GM23338 (cell line): ENCODE measurements around the gene STT3B. TPM values are rescaled to one million over a fixed set of nuclear protein-coding genes. Genes with fewer than 3 reads are reported as not detected.

Experiments
- ATAC-seq: fragments of 200-7000 bp; cut with Tn5 transposase; 3 replicates; pipeline ENCODE4 v1.9.1; 2020
- DNase-seq: peaks from one replicate; pipeline ENCODE4 v3.0.0-alpha.2; 2015; ENCODE audit warnings: low spot score
- H2AFZ ChIP-seq: fragments of 200-600 bp; sonication (generic); 2 replicates; pipeline ENCODE4 v1.8.0; 2016; ENCODE audit warnings: antibody characterized with exemption, mild to moderate bottlenecking, moderate library complexity
- H3F3A ChIP-seq: fragments of 200-600 bp; sonication (generic); replicated peaks from 2 replicates; pipeline ENCODE4 v1.8.0; 2017; ENCODE audit warnings: antibody characterized with exemption, mixed run types, low read depth
- H3K27ac ChIP-seq: fragments of 200-600 bp; sonication (generic); 2 replicates; pipeline ENCODE4 v1.6.1; 2016; ENCODE audit warnings: low read depth
- H3K27me3 ChIP-seq: fragments of 200-600 bp; sonication (generic); 2 replicates; pipeline ENCODE4 v1.8.0; 2016; ENCODE audit warnings: mild to moderate bottlenecking, mixed run types, moderate library complexity; ENCODE audit not compliant: insufficient read depth
- H3K36me3 ChIP-seq: fragments of 200-600 bp; sonication (generic); 2 replicates; pipeline ENCODE4 v1.8.0; 2016; ENCODE audit warnings: mild to moderate bottlenecking; ENCODE audit not compliant: insufficient read depth
- H3K4me1 ChIP-seq: fragments of 200-600 bp; sonication (generic); 2 replicates; pipeline ENCODE4 v1.8.0; 2016; ENCODE audit warnings: mild to moderate bottlenecking, moderate library complexity; ENCODE audit not compliant: insufficient read depth
- H3K4me2 ChIP-seq: fragments of 200-600 bp; sonication (generic); 2 replicates; pipeline ENCODE4 v1.7.1; 2017; ENCODE audit warnings: mixed run types
- H3K4me3 ChIP-seq: fragments of 200-600 bp; sonication (generic); 2 replicates; pipeline ENCODE4 v1.6.1; 2016; ENCODE audit warnings: mixed run types
- H3K79me2 ChIP-seq: fragments of 200-600 bp; sonication (generic); replicated peaks from 2 replicates; pipeline ENCODE4 v1.8.0; 2017; ENCODE audit warnings: mild to moderate bottlenecking; ENCODE audit not compliant: insufficient read depth
- H3K9me2 ChIP-seq: fragments of 200-600 bp; sonication (generic); 2 replicates; pipeline ENCODE4 v1.8.0; 2017; ENCODE audit not compliant: insufficient read depth
- H4K20me1 ChIP-seq: fragments of 200-600 bp; sonication (generic); replicated peaks from 2 replicates; pipeline ENCODE4 v1.8.0; 2017; ENCODE audit warnings: mild to moderate bottlenecking; ENCODE audit not compliant: insufficient read depth
- H3K27ac Mint-ChIP-seq: 2 replicates; pipeline ENCODE4 v1.8.0; 2020; ENCODE audit warnings: inconsistent platforms, mild to moderate bottlenecking, moderate library complexity, mixed read lengths
- H3K27me3 Mint-ChIP-seq: 3 replicates; pipeline ENCODE4 v1.8.0; 2022; ENCODE audit warnings: low read depth, mild to moderate bottlenecking, moderate library complexity, mixed read lengths, inconsistent platforms; ENCODE audit not compliant: insufficient read depth, poor library complexity
- H3K36me3 Mint-ChIP-seq: 3 replicates; pipeline ENCODE4 v1.8.0; 2021; ENCODE audit warnings: low read depth, mild to moderate bottlenecking, inconsistent platforms, moderate library complexity, mixed read lengths
- H3K4me1 Mint-ChIP-seq: 3 replicates; pipeline ENCODE4 v1.8.0; 2020; ENCODE audit warnings: mild to moderate bottlenecking, inconsistent platforms, mixed read lengths
- H3K4me3 Mint-ChIP-seq: 3 replicates; pipeline ENCODE4 v1.8.0; 2021; ENCODE audit warnings: moderate library complexity, mild to moderate bottlenecking, inconsistent platforms, mixed read lengths
- H3K9me3 Mint-ChIP-seq: 3 replicates; pipeline ENCODE4 v1.8.0; 2020; ENCODE audit warnings: moderate library complexity, mild to moderate bottlenecking, inconsistent platforms, mixed read lengths
- CREB1 ChIP-seq: fragments of 250-450 bp; sonication (Bioruptor Pico); IDR thresholded peaks from 2 replicates; pipeline ENCODE4 v1.5.0; 2020; ENCODE audit warnings: low read depth, mild to moderate bottlenecking, moderate library complexity
- EZH2 ChIP-seq: fragments of 200-600 bp; sonication (generic); IDR thresholded peaks from one replicate; pipeline ENCODE4 v1.8.0; 2017; ENCODE audit warnings: antibody characterized with exemption, mild to moderate bottlenecking, low read depth; ENCODE audit not compliant: unreplicated experiment
- EZH2phosphoT487 ChIP-seq: fragments of 200-600 bp; sonication (generic); IDR thresholded peaks from one replicate; pipeline ENCODE4 v1.8.1; 2018; ENCODE audit warnings: antibody characterized with exemption; ENCODE audit not compliant: unreplicated experiment
- NANOG ChIP-seq: IDR thresholded peaks from 2 replicates; pipeline ENCODE4 v1.6.1; 2016; ENCODE audit warnings: antibody characterized with exemption, borderline replicate concordance
- POLR2AphosphoS5 ChIP-seq: IDR thresholded peaks from 2 replicates; pipeline ENCODE4 v1.6.1; 2016; ENCODE audit warnings: antibody characterized with exemption, low read depth
- STAT1 ChIP-seq: IDR thresholded peaks from one replicate; pipeline ENCODE4 v1.6.1; 2016; ENCODE audit warnings: antibody characterized with exemption; ENCODE audit not compliant: unreplicated experiment
- ZNF114 ChIP-seq: fragments of 250-450 bp; sonication (Bioruptor Pico); IDR thresholded peaks from 2 replicates; pipeline ENCODE4 v1.5.0; 2020; ENCODE audit warnings: mild to moderate bottlenecking, moderate library complexity
- polyA plus RNA-seq: library from polyadenylated mRNA; unstranded; fragments of >200 nt; fragmentation: Nextera tagmentation; extraction: Ambion mirVana; gene quantifications from 2 replicates; pipeline ENCODE4 v1.2.1, GENCODE V29; 2016
- total RNA-seq: library from RNA; depleted of rRNA; stranded (reverse); fragments of >200 nt; shearing (Covaris generic); gene quantifications from 2 replicates; pipeline ENCODE4 v1.2.3, GENCODE V29; 2014
- TF ChIP-seq, protein P1 (sequence below), 2 experiments: fragments of 200-600 bp in 1 of 2; sonication (generic) in 1 of 2; conservative IDR thresholded peaks; 2 replicates each; pipeline versions ENCODE4 v1.5.1 to v1.6.1; 2016 to 2017; ENCODE audit warnings: antibody characterized with exemption in 2 of 2, low read depth in 2 of 2, mild to moderate bottlenecking in 2 of 2, moderate library complexity in 1 of 2
- TF ChIP-seq, protein P2 (sequence below): fragments of 250-450 bp; sonication (Bioruptor Pico); IDR thresholded peaks from 2 replicates; pipeline ENCODE4 v1.5.0; 2020; ENCODE audit warnings: mild to moderate bottlenecking, moderate library complexity
- TF ChIP-seq, protein P3 (sequence below): IDR thresholded peaks from 2 replicates; pipeline ENCODE4 v1.6.1; 2016; ENCODE audit warnings: antibody characterized with exemption

STT3B gene
- total and polyA plus RNA-seq, 2 experiments from 2014 or later: 44.1 to 167 TPM

DNA sequence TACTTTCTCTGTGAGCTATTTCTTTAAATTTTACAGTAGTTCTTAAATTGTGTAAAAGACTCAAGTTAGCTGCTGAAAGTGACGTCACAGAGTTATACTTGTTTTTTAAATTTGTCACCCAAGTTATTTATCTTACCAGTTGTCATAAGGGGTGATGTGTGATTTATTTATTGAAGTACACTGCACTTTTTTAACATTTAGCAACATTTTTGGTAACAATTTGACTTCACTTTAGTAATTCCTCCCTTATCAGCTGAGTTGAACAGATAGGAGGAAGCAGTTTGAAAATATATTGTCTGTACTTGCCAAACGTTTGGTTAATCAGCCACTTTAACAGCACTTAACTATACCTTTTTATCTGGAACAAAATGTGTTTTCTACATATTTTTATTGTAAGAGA, 3.8 kb downstream of the STT3B start (continued):
- TF ChIP-seq POLR2AphosphoS5: no peak
- TF ChIP-seq, protein P1, sequence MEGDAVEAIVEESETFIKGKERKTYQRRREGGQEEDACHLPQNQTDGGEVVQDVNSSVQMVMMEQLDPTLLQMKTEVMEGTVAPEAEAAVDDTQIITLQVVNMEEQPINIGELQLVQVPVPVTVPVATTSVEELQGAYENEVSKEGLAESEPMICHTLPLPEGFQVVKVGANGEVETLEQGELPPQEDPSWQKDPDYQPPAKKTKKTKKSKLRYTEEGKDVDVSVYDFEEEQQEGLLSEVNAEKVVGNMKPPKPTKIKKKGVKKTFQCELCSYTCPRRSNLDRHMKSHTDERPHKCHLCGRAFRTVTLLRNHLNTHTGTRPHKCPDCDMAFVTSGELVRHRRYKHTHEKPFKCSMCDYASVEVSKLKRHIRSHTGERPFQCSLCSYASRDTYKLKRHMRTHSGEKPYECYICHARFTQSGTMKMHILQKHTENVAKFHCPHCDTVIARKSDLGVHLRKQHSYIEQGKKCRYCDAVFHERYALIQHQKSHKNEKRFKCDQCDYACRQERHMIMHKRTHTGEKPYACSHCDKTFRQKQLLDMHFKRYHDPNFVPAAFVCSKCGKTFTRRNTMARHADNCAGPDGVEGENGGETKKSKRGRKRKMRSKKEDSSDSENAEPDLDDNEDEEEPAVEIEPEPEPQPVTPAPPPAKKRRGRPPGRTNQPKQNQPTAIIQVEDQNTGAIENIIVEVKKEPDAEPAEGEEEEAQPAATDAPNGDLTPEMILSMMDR (conservative IDR thresholded peaks at IDR 0.05; ENCODE audit: low read depth in 2 of 2): no peak
- TF ChIP-seq NANOG: no peak
- no peak for TF ChIP-seq ZNF114
- no peak for TF ChIP-seq EZH2phosphoT487

DNA sequence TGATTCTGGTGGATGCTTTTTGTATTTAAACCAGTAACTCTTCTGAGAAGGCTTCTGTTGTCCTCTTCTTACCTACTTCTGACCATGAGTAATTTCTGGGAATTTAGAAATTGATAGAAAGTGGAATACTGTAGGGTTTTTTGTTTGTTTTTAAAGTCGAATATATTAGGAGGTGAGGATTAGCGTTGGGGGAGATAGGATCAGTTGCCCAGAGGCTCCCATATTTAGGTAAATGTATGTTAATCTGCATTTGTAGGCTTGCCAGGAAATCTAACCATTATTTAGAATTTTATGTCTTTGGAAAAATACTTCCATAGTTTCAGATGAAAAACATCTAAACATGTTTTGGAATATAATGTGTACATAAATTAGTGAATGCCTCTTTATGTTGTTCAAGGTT, 6.1 kb downstream of the STT3B start:
- Mint-ChIP-seq H3K4me1 (peaks cover 58% of the 10 kb centered on the region), H3K27ac (peak overlapping the region; percentile 82), H3K36me3 (0 out of 3 replicates have a peak, but pooled peaks cover 5% of the 10 kb centered on the region)
- TF ChIP-seq NANOG (no peak), EZH2 (no peak), ZNF114 (no peak), CREB1 (no peak), STAT1 (no peak)
- TF ChIP-seq, protein P2, sequence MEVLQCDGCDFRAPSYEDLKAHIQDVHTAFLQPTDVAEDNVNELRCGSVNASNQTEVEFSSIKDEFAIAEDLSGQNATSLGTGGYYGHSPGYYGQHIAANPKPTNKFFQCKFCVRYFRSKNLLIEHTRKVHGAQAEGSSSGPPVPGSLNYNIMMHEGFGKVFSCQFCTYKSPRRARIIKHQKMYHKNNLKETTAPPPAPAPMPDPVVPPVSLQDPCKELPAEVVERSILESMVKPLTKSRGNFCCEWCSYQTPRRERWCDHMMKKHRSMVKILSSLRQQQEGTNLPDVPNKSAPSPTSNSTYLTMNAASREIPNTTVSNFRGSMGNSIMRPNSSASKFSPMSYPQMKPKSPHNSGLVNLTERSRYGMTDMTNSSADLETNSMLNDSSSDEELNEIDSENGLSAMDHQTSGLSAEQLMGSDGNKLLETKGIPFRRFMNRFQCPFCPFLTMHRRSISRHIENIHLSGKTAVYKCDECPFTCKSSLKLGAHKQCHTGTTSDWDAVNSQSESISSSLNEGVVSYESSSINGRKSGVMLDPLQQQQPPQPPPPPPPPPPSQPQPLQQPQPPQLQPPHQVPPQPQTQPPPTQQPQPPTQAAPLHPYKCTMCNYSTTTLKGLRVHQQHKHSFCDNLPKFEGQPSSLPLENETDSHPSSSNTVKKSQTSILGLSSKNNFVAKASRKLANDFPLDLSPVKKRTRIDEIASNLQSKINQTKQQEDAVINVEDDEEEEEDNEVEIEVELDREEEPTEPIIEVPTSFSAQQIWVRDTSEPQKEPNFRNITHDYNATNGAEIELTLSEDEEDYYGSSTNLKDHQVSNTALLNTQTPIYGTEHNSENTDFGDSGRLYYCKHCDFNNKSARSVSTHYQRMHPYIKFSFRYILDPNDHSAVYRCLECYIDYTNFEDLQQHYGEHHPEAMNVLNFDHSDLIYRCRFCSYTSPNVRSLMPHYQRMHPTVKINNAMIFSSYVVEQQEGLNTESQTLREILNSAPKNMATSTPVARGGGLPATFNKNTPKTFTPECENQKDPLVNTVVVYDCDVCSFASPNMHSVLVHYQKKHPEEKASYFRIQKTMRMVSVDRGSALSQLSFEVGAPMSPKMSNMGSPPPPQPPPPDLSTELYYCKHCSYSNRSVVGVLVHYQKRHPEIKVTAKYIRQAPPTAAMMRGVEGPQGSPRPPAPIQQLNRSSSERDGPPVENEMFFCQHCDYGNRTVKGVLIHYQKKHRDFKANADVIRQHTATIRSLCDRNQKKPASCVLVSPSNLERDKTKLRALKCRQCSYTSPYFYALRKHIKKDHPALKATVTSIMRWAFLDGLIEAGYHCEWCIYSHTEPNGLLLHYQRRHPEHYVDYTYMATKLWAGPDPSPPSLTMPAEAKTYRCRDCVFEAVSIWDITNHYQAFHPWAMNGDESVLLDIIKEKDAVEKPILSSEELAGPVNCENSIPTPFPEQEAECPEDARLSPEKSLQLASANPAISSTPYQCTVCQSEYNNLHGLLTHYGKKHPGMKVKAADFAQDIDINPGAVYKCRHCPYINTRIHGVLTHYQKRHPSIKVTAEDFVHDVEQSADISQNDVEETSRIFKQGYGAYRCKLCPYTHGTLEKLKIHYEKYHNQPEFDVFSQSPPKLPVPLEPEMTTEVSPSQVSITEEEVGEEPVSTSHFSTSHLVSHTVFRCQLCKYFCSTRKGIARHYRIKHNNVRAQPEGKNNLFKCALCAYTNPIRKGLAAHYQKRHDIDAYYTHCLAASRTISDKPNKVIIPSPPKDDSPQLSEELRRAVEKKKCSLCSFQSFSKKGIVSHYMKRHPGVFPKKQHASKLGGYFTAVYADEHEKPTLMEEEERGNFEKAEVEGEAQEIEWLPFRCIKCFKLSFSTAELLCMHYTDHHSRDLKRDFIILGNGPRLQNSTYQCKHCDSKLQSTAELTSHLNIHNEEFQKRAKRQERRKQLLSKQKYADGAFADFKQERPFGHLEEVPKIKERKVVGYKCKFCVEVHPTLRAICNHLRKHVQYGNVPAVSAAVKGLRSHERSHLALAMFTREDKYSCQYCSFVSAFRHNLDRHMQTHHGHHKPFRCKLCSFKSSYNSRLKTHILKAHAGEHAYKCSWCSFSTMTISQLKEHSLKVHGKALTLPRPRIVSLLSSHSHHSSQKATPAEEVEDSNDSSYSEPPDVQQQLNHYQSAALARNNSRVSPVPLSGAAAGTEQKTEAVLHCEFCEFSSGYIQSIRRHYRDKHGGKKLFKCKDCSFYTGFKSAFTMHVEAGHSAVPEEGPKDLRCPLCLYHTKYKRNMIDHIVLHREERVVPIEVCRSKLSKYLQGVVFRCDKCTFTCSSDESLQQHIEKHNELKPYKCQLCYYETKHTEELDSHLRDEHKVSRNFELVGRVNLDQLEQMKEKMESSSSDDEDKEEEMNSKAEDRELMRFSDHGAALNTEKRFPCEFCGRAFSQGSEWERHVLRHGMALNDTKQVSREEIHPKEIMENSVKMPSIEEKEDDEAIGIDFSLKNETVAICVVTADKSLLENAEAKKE (CRISPR knock-in tag): no peak
- TF ChIP-seq, protein P1 (conservative IDR thresholded peaks at IDR 0.05; ENCODE audit: low read depth in 2 of 2): no peak
- TF ChIP-seq, protein P3, sequence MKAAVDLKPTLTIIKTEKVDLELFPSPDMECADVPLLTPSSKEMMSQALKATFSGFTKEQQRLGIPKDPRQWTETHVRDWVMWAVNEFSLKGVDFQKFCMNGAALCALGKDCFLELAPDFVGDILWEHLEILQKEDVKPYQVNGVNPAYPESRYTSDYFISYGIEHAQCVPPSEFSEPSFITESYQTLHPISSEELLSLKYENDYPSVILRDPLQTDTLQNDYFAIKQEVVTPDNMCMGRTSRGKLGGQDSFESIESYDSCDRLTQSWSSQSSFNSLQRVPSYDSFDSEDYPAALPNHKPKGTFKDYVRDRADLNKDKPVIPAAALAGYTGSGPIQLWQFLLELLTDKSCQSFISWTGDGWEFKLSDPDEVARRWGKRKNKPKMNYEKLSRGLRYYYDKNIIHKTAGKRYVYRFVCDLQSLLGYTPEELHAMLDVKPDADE: no peak

More for the DNA sequence above, 6.1 kb downstream of the STT3B start:
- peak overlapping the region; percentile 48 for H3K4me2 ChIP-seq
- H3K36me3 ChIP-seq: no peaks in the 10 kb centered on the region
- no peaks in the 10 kb centered on the region for H3K9me2 ChIP-seq
- H3K4me3 Mint-ChIP-seq: peak overlapping the region; percentile 47; the same call in 2 of the 3 replicates
- H3K4me3 ChIP-seq: no peak overlapping the region
- no peak overlapping the region for H2AFZ ChIP-seq
- no peak for DNase-seq
- H3K27ac ChIP-seq: no peak overlapping the region
- H4K20me1 ChIP-seq: peaks cover 48% of the 10 kb centered on the region
- H3K9me3 Mint-ChIP-seq: no peaks in the 10 kb centered on the region
- peaks cover 5% of the 10 kb centered on the region for H3K27me3 Mint-ChIP-seq
- peaks cover 100% of the 10 kb centered on the region for H3K79me2 ChIP-seq
- no peak for ATAC-seq
- peaks cover 51% of the 10 kb centered on the region for H3K4me1 ChIP-seq
- H3F3A ChIP-seq: no peaks in the 10 kb centered on the region
- no peaks in the 10 kb centered on the region for H3K27me3 ChIP-seq
